Astrocyte (in vitro differentiated cells and primary cell): ENCODE measurements around the gene COA5. TPM values are rescaled to one million over a fixed set of nuclear protein-coding genes. Genes with fewer than 3 reads are reported as not detected.
A peak's percentile ranks its signal among the peaks of the same experiment; 100 is the strongest.

Experiments
- DNase-seq: peaks from one replicate; pipeline ENCODE4 v3.0.0-alpha.2; 2010; ENCODE audit warnings: low read depth
- FAIRE-seq: peaks from 2 replicates; lab custom pipeline; 2011; peaks lifted over from hg19 to GRCh38; lab: Jason Lieb, UNC
- H2AFZ ChIP-seq: 2 replicates; pipeline ENCODE4 v1.6.0; 2012; ENCODE audit warnings: low read depth, low read length, inconsistent platforms
- H3K27ac ChIP-seq: 2 replicates; pipeline ENCODE4 v1.5.1; 2011; ENCODE audit warnings: low read depth, low read length, inconsistent platforms
- H3K27me3 ChIP-seq: 2 replicates; pipeline ENCODE4 v1.6.0; 2011; ENCODE audit warnings: low read length, inconsistent platforms; ENCODE audit not compliant: insufficient read depth
- H3K36me3 ChIP-seq: 2 replicates; pipeline ENCODE4 v1.5.1; 2011; ENCODE audit warnings: low read length, inconsistent platforms; ENCODE audit not compliant: insufficient read depth
- H3K4me1 ChIP-seq: 2 replicates; pipeline ENCODE4 v1.5.1; 2011; ENCODE audit warnings: low read length, inconsistent platforms; ENCODE audit not compliant: insufficient read depth
- H3K4me2 ChIP-seq: 2 replicates; pipeline ENCODE4 v1.6.0; 2012; ENCODE audit warnings: low read length, inconsistent platforms
- H3K4me3 ChIP-seq: 2 replicates; pipeline ENCODE4 v1.5.1; 2011; ENCODE audit warnings: low read depth, mild to moderate bottlenecking, low read length, inconsistent platforms; ENCODE audit not compliant: insufficient read depth
- H3K79me2 ChIP-seq: 2 replicates; pipeline ENCODE4 v1.6.0; 2012; ENCODE audit warnings: mild to moderate bottlenecking, low read length, inconsistent platforms; ENCODE audit not compliant: insufficient read depth
- H3K9ac ChIP-seq: 2 replicates; pipeline ENCODE4 v1.6.0; 2012; ENCODE audit warnings: mild to moderate bottlenecking, low read length, inconsistent platforms
- H3K9me3 ChIP-seq: 2 replicates; pipeline ENCODE4 v1.5.1; 2012; ENCODE audit warnings: low read depth, mild to moderate bottlenecking, low read length, inconsistent platforms; ENCODE audit not compliant: insufficient read depth
- H4K20me1 ChIP-seq: 2 replicates; pipeline ENCODE4 v1.6.0; 2012; ENCODE audit warnings: low read length, inconsistent platforms; ENCODE audit not compliant: insufficient read depth
- H3K27ac Mint-ChIP-seq: one replicate; pipeline ENCODE4 v1.8.0; 2021; ENCODE audit warnings: mild to moderate bottlenecking, mixed read lengths; ENCODE audit not compliant: unreplicated experiment
- H3K27me3 Mint-ChIP-seq: one replicate; pipeline ENCODE4 v1.8.0; 2021; ENCODE audit warnings: low read depth, mixed read lengths; ENCODE audit not compliant: unreplicated experiment
- H3K36me3 Mint-ChIP-seq: one replicate; pipeline ENCODE4 v1.8.0; 2021; ENCODE audit warnings: low read depth, mixed read lengths; ENCODE audit not compliant: unreplicated experiment
- H3K4me1 Mint-ChIP-seq: one replicate; pipeline ENCODE4 v1.8.0; 2021; ENCODE audit warnings: low read depth, mixed read lengths; ENCODE audit not compliant: unreplicated experiment
- H3K4me3 Mint-ChIP-seq: one replicate; pipeline ENCODE4 v1.8.0; 2021; ENCODE audit warnings: mild to moderate bottlenecking, moderate library complexity, mixed read lengths; ENCODE audit not compliant: unreplicated experiment
- H3K9me3 Mint-ChIP-seq: one replicate; pipeline ENCODE4 v1.8.0; 2021; ENCODE audit warnings: mild to moderate bottlenecking, mixed read lengths; ENCODE audit not compliant: unreplicated experiment
- CTCF ChIP-seq: IDR thresholded peaks from 2 replicates; pipeline ENCODE4 v1.5.1; 2011; ENCODE audit warnings: low read depth, mild to moderate bottlenecking, inconsistent platforms, low read length, moderate library complexity; ENCODE audit not compliant: insufficient read depth
- EZH2 ChIP-seq: IDR thresholded peaks from 2 replicates; pipeline ENCODE4 v1.6.1; 2012; ENCODE audit warnings: mild to moderate bottlenecking, low read length, inconsistent platforms; ENCODE audit not compliant: insufficient read depth
- total RNA-seq: library from RNA; stranded (reverse); gene quantifications from 2 replicates; pipeline ENCODE4 v1.2.1, GENCODE V29; 2021

The COA5 gene
- total RNA-seq, 1 donor from 2014 or later: 19.8 TPM

- FAIRE-seq: no peak
- no peak overlapping the region for H3K4me3 ChIP-seq
- no peak for DNase-seq
- Mint-ChIP-seq H3K4me1 (peaks cover 28% of the 10 kb centered on the region), H3K27me3 (no peaks in the 10 kb centered on the region), H3K4me3 (peak overlapping the region; percentile 90), H3K9me3 (no peaks in the 10 kb centered on the region), H3K27ac (no peak overlapping the region), H3K36me3 (peaks cover 2% of the 10 kb centered on the region)
- peaks cover 24% of the 10 kb centered on the region for H3K4me1 ChIP-seq
- H3K9me3 ChIP-seq: no peaks in the 10 kb centered on the region
- no peaks in the 10 kb centered on the region for H3K27me3 ChIP-seq
- no peak overlapping the region for H3K9ac ChIP-seq
- peak overlapping the region; percentile 89 for H3K4me2 ChIP-seq
- TF ChIP-seq EZH2 (no peak), CTCF (no peak)
- H3K36me3 ChIP-seq: peaks cover 12% of the 10 kb centered on the region
- H2AFZ ChIP-seq: no peak overlapping the region
- H3K79me2 ChIP-seq: peaks cover 68% of the 10 kb centered on the region
- peaks cover 27% of the 10 kb centered on the region for H4K20me1 ChIP-seq
- H3K27ac ChIP-seq: no peak overlapping the region
Observed at GRCh38 chr2:98606431-98606830, 1.9 kb downstream of the COA5 start.

- Histone ChIP-seq H4K20me1 (peaks cover 28% of the 10 kb centered on the region), H3K27ac (no peak overlapping the region), H3K36me3 (peaks cover 11% of the 10 kb centered on the region), H3K27me3 (no peaks in the 10 kb centered on the region), H3K4me1 (peaks cover 17% of the 10 kb centered on the region), H2AFZ (no peak overlapping the region), H3K4me3 (no peak overlapping the region), H3K9me3 (no peaks in the 10 kb centered on the region), H3K4me2 (no peak overlapping the region), H3K9ac (no peak overlapping the region), H3K79me2 (peaks cover 54% of the 10 kb centered on the region)
- peaks cover 15% of the 10 kb centered on the region for H3K4me1 Mint-ChIP-seq
- FAIRE-seq (no peak), DNase-seq (no peak)
- no peaks in the 10 kb centered on the region for H3K27me3 Mint-ChIP-seq
- TF ChIP-seq CTCF: no peak
- TF ChIP-seq EZH2: no peak
- peaks cover 2% of the 10 kb centered on the region for H3K36me3 Mint-ChIP-seq
- no peak overlapping the region for H3K4me3 Mint-ChIP-seq
- no peaks in the 10 kb centered on the region for H3K9me3 Mint-ChIP-seq
- H3K27ac Mint-ChIP-seq: no peak overlapping the region
Observed at GRCh38 chr2:98605076-98605475, 3.2 kb downstream of the COA5 start.

- Mint-ChIP-seq H3K36me3 (no peaks in the 10 kb centered on the region), H3K4me1 (peaks cover 10% of the 10 kb centered on the region), H3K27ac (no peak overlapping the region), H3K27me3 (no peaks in the 10 kb centered on the region), H3K9me3 (no peaks in the 10 kb centered on the region), H3K4me3 (no peak overlapping the region)
- no peak overlapping the region for H3K27ac ChIP-seq
- H3K79me2 ChIP-seq: peaks cover 49% of the 10 kb centered on the region
- no peak overlapping the region for H2AFZ ChIP-seq
- peaks cover 12% of the 10 kb centered on the region for H3K4me1 ChIP-seq
- H4K20me1 ChIP-seq: peaks cover 28% of the 10 kb centered on the region
- no peaks in the 10 kb centered on the region for H3K27me3 ChIP-seq
- TF ChIP-seq CTCF (no peak), EZH2 (no peak)
- peaks cover 13% of the 10 kb centered on the region for H3K36me3 ChIP-seq
- no peak overlapping the region for H3K4me3 ChIP-seq
- no peak overlapping the region for H3K4me2 ChIP-seq
- H3K9me3 ChIP-seq: no peaks in the 10 kb centered on the region
- H3K9ac ChIP-seq: no peak overlapping the region
- DNase-seq (no peak), FAIRE-seq (no peak)
Observed at GRCh38 chr2:98604547-98604946, 3.8 kb downstream of the COA5 start.
